Lung (tissue), 12 donors: ENCODE data around the gene MSS51. TPM values are rescaled to one million over a fixed set of nuclear protein-coding genes. Genes with fewer than 3 reads are reported as not detected.

Source experiments
- ATAC-seq: fragments of 200-7000 bp; cut with Tn5 transposase; one replicate; pipeline ENCODE4 v1.9.1; 2020; ENCODE audit warnings: moderate number of reproducible peaks; ENCODE audit not compliant: insufficient read depth, low FRiP score
- DNase-seq, 3 donors: peaks; one replicate each; pipeline ENCODE4 v3.0.0-alpha.2; 2013 to 2017
- H3K27ac ChIP-seq, 2 donors: one replicate each; pipeline ENCODE4 v1.5.1; 2013; ENCODE audit warnings: mild to moderate bottlenecking in 2 of 2, moderate library complexity in 2 of 2, control low read depth in 1 of 2, inconsistent platforms in 1 of 2, low read depth in 1 of 2, low read length in 1 of 2
- H3K27me3 ChIP-seq, 3 donors: one replicate each; pipeline ENCODE4 v1.5.1; 2013; ENCODE audit warnings: low read length in 2 of 3; ENCODE audit not compliant: control insufficient read depth in 3 of 3, insufficient read depth in 3 of 3
- H3K36me3 ChIP-seq, 4 donors: one replicate each; pipeline ENCODE4 v1.5.1; 2013; ENCODE audit warnings: low read length in 4 of 4, mild to moderate bottlenecking in 1 of 4, moderate library complexity in 1 of 4; ENCODE audit not compliant: control insufficient read depth in 4 of 4, insufficient read depth in 4 of 4
- H3K4me1 ChIP-seq, 5 donors: one replicate each; pipeline ENCODE4 v1.5.1; 2013; ENCODE audit warnings: low read length in 5 of 5, mild to moderate bottlenecking in 2 of 5, moderate library complexity in 1 of 5; ENCODE audit not compliant: control insufficient read depth in 5 of 5, insufficient read depth in 5 of 5
- H3K4me3 ChIP-seq: one replicate; pipeline ENCODE4 v1.5.1; 2013; ENCODE audit warnings: mild to moderate bottlenecking, control low read depth, moderate library complexity
- H3K9ac ChIP-seq, 2 donors: one replicate each; pipeline ENCODE4 v1.5.1; 2013; ENCODE audit warnings: low read length in 2 of 2, control low read depth in 1 of 2; ENCODE audit not compliant: insufficient read depth in 1 of 2
- H3K9me3 ChIP-seq, 4 donors: one replicate each; pipeline ENCODE4 v1.5.1; 2013; ENCODE audit warnings: low read length in 3 of 4, mild to moderate bottlenecking in 1 of 4, moderate library complexity in 1 of 4; ENCODE audit not compliant: control insufficient read depth in 4 of 4, insufficient read depth in 3 of 4
- CTCF ChIP-seq: IDR thresholded peaks from 2 replicates; pipeline ENCODE4 v1.5.1; 2012; ENCODE audit warnings: mild to moderate bottlenecking; ENCODE audit errors: control extremely low read depth, extremely low read depth
- WGBS, 2 donors: extraction: QIAGEN DNeasy Blood & Tissue Kit; methylation state at CpG; one replicate each; pipeline ENCODE4 v1.1.7; 2013; 5-methylcytosine and 5-hydroxymethylcytosine counted together
- polyA plus RNA-seq, 2 donors: library from polyadenylated mRNA; stranded (reverse); fragments of 200-250 nt; gene quantifications; one replicate each; pipeline ENCODE4 v1.2.1, GENCODE V29; 2013
- total RNA-seq, 2 donors: library from RNA; depleted of rRNA in 1 of 2; stranded (reverse); fragments of >200 nt in 1 of 2; gene quantifications; one replicate each; pipeline ENCODE4 v1.2.1, GENCODE V29; 2014 to 2021
- donor health status: control.
- donor health status: control.
- donor health status: Bipolar disorder and iron deficiency.
- donor health status: healthy.
- donor health status: DM: yes; HTN: yes; CAD: no.

MSS51 gene
- total and polyA plus RNA-seq, 4 donors = 0.74 to 4.1 (median 2.6) TPM

GRCh38 chr10:73469579-73469978, 36.2 kb upstream of the MSS51 start:
- Histone ChIP-seq H3K27me3 (no peaks in the 10 kb centered on the region), H3K4me3 (no peak overlapping the region), H3K4me1 (peaks cover 0 to 3% (median 0%) of the 10 kb centered on the region in 5 donors), H3K9ac (no peak overlapping the region), H3K27ac (no peak overlapping the region), H3K9me3 (no peaks in the 10 kb centered on the region), H3K36me3 (peaks cover 8 to 55% (median 28%) of the 10 kb centered on the region in 4 donors)
- no peak for DNase-seq
- ATAC-seq = no peak
- TF ChIP-seq CTCF = no peak

GRCh38 chr10:73467206-73467605, 33.8 kb upstream of the MSS51 start:
- 81 to 88% methylated on average over 2 of the region's 2 CpGs for WGBS, 2 donors
- DNase-seq = no peak

GRCh38 chr10:73465978-73466726, 32.8 kb upstream of the MSS51 start:
- H3K36me3 ChIP-seq = peaks cover 7 to 40% (median 15%) of the 10 kb centered on the region in 4 donors
- 77 to 85% methylated on average over 2 of the region's 2 CpGs for WGBS, 2 donors

More at GRCh38 chr10:73467206-73467605, 33.8 kb upstream of the MSS51 start:
- no peak for TF ChIP-seq CTCF
- no peaks in the 10 kb centered on the region for H3K27me3 ChIP-seq
- H3K4me1 ChIP-seq = peaks cover 0 to 3% (median 0%) of the 10 kb centered on the region in 5 donors
- no peak overlapping the region for H3K27ac ChIP-seq
- no peak for ATAC-seq
- no peaks in the 10 kb centered on the region for H3K9me3 ChIP-seq
- no peak overlapping the region for H3K9ac ChIP-seq
- H3K4me3 ChIP-seq = no peak overlapping the region
- H3K36me3 ChIP-seq = peaks cover 7 to 49% (median 18%) of the 10 kb centered on the region in 4 donors

More at GRCh38 chr10:73465978-73466726, 32.8 kb upstream of the MSS51 start:
- Histone ChIP-seq H3K27ac (no peak overlapping the region), H3K4me1 (peaks cover 0 to 3% (median 0%) of the 10 kb centered on the region in 5 donors), H3K4me3 (no peak overlapping the region), H3K27me3 (no peaks in the 10 kb centered on the region), H3K9ac (no peak overlapping the region), H3K9me3 (no peaks in the 10 kb centered on the region)
- no peak for DNase-seq
- TF ChIP-seq CTCF = no peak
- ATAC-seq = no peak
